ENCODE results near the gene RFX1.
"Not testable (repeated sequence)": the region's sequence is repeated elsewhere in the genome, so short reads cannot be mapped to it uniquely, and the experiment has no call there.

The RFX1 gene

GRCh38 chr19:13935765-13936510, 70.2 kb downstream of the RFX1 start:
- no peak for DNase-seq (ENCODE audit: low read depth)

GRCh38 chr19:13934785-13935109, 71.4 kb downstream of the RFX1 start:
- DNase-seq (ENCODE audit: low read depth): no peak

GRCh38 chr19:13932911-13933393, 73.2 kb downstream of the RFX1 start:
- no peak for DNase-seq (ENCODE audit: low read depth)

- no peak for DNase-seq (ENCODE audit: low read depth)
These were observed 73.9 kb downstream of the RFX1 start for GRCh38 chr19:13932149-13932637.

- no peak for DNase-seq (ENCODE audit: low read depth)
These were observed 74.5 kb downstream of the RFX1 start for GRCh38 chr19:13931391-13932148.

GRCh38 chr19:13930402-13930801, 75.7 kb downstream of the RFX1 start:
- DNase-seq (ENCODE audit: low read depth): no peak

GRCh38 chr19:13929956-13930355, 76.2 kb downstream of the RFX1 start:
- DNase-seq (ENCODE audit: low read depth): no peak

GRCh38 chr19:13929340-13929739, 76.8 kb downstream of the RFX1 start:
- DNase-seq (ENCODE audit: low read depth): no peak

- no peak for DNase-seq (ENCODE audit: low read depth)
These were observed 79.4 kb downstream of the RFX1 start for GRCh38 chr19:13926715-13927114.

GRCh38 chr19:13926010-13926409, 80.1 kb downstream of the RFX1 start:
- DNase-seq (ENCODE audit: low read depth): no peak

GRCh38 chr19:13923194-13923987, 82.7 kb downstream of the RFX1 start:
- no peak for DNase-seq (ENCODE audit: low read depth)

- DNase-seq (ENCODE audit: low read depth): not testable (repeated sequence)
These were observed 84.0 kb downstream of the RFX1 start for GRCh38 chr19:13922118-13922517.

- peak; percentile 64 for DNase-seq (ENCODE audit: low read depth)
These were observed 85.0 kb downstream of the RFX1 start for GRCh38 chr19:13920940-13921747.

GRCh38 chr19:13920524-13920923, 85.6 kb downstream of the RFX1 start:
- DNase-seq (ENCODE audit: low read depth): no peak

GRCh38 chr19:13918726-13919411, 87.3 kb downstream of the RFX1 start:
- DNase-seq (ENCODE audit: low read depth): no peak

GRCh38 chr19:13917888-13918406, 88.2 kb downstream of the RFX1 start:
- DNase-seq (ENCODE audit: low read depth): no peak

- DNase-seq (ENCODE audit: low read depth): no peak
These were observed 91.3 kb downstream of the RFX1 start for GRCh38 chr19:13914777-13915176.

- DNase-seq (ENCODE audit: low read depth): no peak
These were observed 92.8 kb downstream of the RFX1 start for GRCh38 chr19:13913352-13913751.

Measured in iris pigment epithelial cell (primary cell).